GM18907 (cell line): ENCODE measurements around the gene LTA4H.

Source experiments
- ATAC-seq: cut with Tn5 transposase; IDR thresholded peaks from one replicate; pipeline ENCODE4 v1.9.1; 2021; ENCODE audit warnings: mild to moderate bottlenecking, moderate library complexity; ENCODE audit not compliant: unreplicated experiment

Gene LTA4H

GRCh38 chr12:96036765-96037455, 1.5 kb upstream of the LTA4H start:
- ATAC-seq: no peak

- ATAC-seq: no peak
Observed at GRCh38 chr12:96034621-96035282, 635 bp downstream of the LTA4H start.

- ATAC-seq: no peak
Observed at GRCh38 chr12:96033549-96034389, 1.6 kb downstream of the LTA4H start.

GRCh38 chr12:96029826-96030225, 5.6 kb downstream of the LTA4H start:
- no peak for ATAC-seq

- no peak for ATAC-seq
Observed at GRCh38 chr12:96028538-96028937, 6.8 kb downstream of the LTA4H start.

GRCh38 chr12:96026331-96026730, 9.1 kb downstream of the LTA4H start:
- ATAC-seq: no peak

- ATAC-seq: no peak
Observed at GRCh38 chr12:96025518-96025917, 9.9 kb downstream of the LTA4H start.

- peak; percentile 91 for ATAC-seq
Observed at GRCh38 chr12:96020314-96021003, 14.9 kb downstream of the LTA4H start.

- no peak for ATAC-seq
Observed at GRCh38 chr12:96015672-96016071, 19.7 kb downstream of the LTA4H start.

GRCh38 chr12:96014943-96015599, 20.3 kb downstream of the LTA4H start:
- ATAC-seq: no peak

GRCh38 chr12:96007729-96008128, 27.7 kb downstream of the LTA4H start:
- no peak for ATAC-seq

- ATAC-seq: no peak
Observed at GRCh38 chr12:96006727-96007126, 28.7 kb downstream of the LTA4H start.

GRCh38 chr12:96000858-96001257, 34.5 kb downstream of the LTA4H start:
- ATAC-seq: no peak

- ATAC-seq: no peak
Observed at GRCh38 chr12:95999484-95999883, 35.9 kb downstream of the LTA4H start.

- peak; percentile 94 for ATAC-seq
Observed at GRCh38 chr12:95998611-95999286, 36.6 kb downstream of the LTA4H start.

- ATAC-seq: no peak
Observed at GRCh38 chr12:95997911-95998510, 37.4 kb downstream of the LTA4H start.

- no peak for ATAC-seq
Observed at GRCh38 chr12:95997276-95997675, 38.1 kb downstream of the LTA4H start.

GRCh38 chr12:95996034-95996658, 39.2 kb downstream of the LTA4H start, which contains the start of gene HAL:
Gene HAL, minus strand, starts transcription at chr12:95996344. Its CDS starts 434 bp downstream, at chr12:95995910.
- no peak for ATAC-seq
